ENCODE results near the gene MSX1. TPM values are rescaled to one million over a fixed set of nuclear protein-coding genes. Genes with fewer than 3 reads are reported as not detected.

The MSX1 gene
- total RNA-seq, 1 experiment from 2014 or later = 1.6 TPM

DNA sequence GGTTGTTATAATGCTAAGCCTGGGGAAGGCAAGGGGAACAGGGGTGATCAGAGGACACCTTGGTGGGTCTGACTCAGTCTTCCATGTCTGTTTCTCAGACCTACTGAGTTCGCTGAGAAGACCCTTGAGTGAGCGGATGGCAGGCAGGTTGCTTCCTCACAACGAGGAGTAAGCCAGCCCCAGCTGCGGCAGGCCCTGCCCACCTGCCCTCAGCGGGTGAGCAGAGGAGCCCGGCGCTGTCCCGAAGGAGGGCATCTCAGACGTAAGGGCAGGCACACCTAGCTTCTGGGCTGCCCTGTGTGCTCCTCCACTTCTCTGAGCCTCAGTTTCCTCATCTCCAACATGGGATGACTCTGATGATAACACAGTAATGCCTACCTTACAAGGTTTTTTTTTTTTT is 30.3 kb downstream of the MSX1 start:
- Mint-ChIP-seq H3K9me3 (ENCODE audit: low read depth, unreplicated experiment) (no peaks in the 10 kb centered on the region), H3K4me1 (ENCODE audit: low read depth, unreplicated experiment) (no peaks in the 10 kb centered on the region), H3K4me3 (ENCODE audit: low read depth, unreplicated experiment) (no peak overlapping the region), H3K36me3 (ENCODE audit: insufficient read depth, unreplicated experiment) (no peaks in the 10 kb centered on the region), H3K27ac (ENCODE audit: unreplicated experiment) (no peak overlapping the region), H3K27me3 (ENCODE audit: unreplicated experiment) (no peaks in the 10 kb centered on the region)
- BruUV-seq (replicated peaks) = no TSS peak
- TF ChIP-seq, protein P1, sequence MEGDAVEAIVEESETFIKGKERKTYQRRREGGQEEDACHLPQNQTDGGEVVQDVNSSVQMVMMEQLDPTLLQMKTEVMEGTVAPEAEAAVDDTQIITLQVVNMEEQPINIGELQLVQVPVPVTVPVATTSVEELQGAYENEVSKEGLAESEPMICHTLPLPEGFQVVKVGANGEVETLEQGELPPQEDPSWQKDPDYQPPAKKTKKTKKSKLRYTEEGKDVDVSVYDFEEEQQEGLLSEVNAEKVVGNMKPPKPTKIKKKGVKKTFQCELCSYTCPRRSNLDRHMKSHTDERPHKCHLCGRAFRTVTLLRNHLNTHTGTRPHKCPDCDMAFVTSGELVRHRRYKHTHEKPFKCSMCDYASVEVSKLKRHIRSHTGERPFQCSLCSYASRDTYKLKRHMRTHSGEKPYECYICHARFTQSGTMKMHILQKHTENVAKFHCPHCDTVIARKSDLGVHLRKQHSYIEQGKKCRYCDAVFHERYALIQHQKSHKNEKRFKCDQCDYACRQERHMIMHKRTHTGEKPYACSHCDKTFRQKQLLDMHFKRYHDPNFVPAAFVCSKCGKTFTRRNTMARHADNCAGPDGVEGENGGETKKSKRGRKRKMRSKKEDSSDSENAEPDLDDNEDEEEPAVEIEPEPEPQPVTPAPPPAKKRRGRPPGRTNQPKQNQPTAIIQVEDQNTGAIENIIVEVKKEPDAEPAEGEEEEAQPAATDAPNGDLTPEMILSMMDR (IDR thresholded peaks at IDR 0.05; ENCODE audit: unreplicated experiment) = no peak
- CTCF ChIA-PET = no interaction called here
- no peak for DNase-seq
- intact Hi-C loops (cut with micrococcal nuclease; ENCODE audit: unreplicated experiment) = no loop called here

DNA sequence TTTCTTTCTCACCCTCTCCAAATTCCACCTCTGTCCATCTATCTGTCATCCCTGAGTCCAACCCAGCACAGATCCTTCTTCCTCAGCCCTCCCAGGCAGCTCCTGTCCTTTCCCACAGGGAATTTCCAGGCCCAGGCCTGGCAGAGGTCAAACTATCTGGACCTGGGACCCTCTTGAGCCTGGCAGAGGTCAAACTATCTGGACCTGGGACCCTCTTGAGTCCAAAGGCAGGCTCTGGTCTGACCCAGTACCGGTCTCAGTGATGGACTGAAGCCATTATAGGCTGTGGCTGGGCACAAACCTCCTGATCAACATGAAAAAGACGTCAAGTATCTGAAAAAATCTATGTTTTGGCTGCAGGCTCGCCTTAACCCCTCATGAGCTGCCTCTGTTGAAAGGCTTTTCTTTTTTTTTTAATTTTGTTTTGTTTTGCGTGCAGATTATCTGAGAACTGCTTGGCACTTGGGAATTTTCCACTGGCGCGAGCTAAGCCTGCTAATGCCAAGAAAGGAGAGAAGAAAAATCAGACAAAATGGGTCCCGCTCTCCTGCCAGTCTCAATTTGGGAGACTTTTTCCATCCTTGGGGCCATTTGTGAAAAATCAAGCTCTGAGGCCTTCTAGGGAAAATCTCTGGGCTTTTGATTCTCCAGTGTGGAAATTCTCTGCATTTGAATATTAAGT is 31.2 kb downstream of the MSX1 start:
- no TSS peak for BruUV-seq (replicated peaks)
- H3K27me3 Mint-ChIP-seq (ENCODE audit: unreplicated experiment) = no peaks in the 10 kb centered on the region

DNA sequence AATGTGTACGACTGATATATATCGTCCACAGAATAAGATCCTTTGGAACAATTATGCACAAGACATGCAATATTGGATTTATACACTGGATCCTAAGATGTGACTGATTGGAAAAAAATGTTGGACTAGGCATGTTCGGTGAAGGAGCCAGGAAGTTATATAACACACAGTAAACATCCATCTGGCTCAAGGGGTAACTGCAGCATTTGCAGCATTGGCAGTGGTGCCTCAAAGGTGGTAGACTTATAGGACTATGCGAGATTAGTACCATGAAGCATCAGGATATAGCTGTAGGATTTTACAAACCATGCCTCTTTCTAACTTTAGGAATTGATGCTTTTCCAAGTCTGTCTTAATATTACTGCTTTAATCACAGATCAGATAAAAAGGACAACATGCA is 34.3 kb downstream of the MSX1 start:
- Mint-ChIP-seq H3K36me3 (ENCODE audit: insufficient read depth, unreplicated experiment) (no peaks in the 10 kb centered on the region), H3K9me3 (ENCODE audit: low read depth, unreplicated experiment) (peaks cover 3% of the 10 kb centered on the region), H3K27me3 (ENCODE audit: unreplicated experiment) (no peaks in the 10 kb centered on the region), H3K4me3 (ENCODE audit: low read depth, unreplicated experiment) (no peak overlapping the region), H3K4me1 (ENCODE audit: low read depth, unreplicated experiment) (no peaks in the 10 kb centered on the region), H3K27ac (ENCODE audit: unreplicated experiment) (no peak overlapping the region)
- TF ChIP-seq, protein P1 (IDR thresholded peaks at IDR 0.05; ENCODE audit: unreplicated experiment) = no peak
- CTCF ChIA-PET = no interaction called here
- no peak for DNase-seq
- intact Hi-C loops (cut with micrococcal nuclease; ENCODE audit: unreplicated experiment) = no loop called here
- no TSS peak for BruUV-seq (replicated peaks)

More for the DNA sequence above, 31.2 kb downstream of the MSX1 start:
- DNase-seq = no peak
- intact Hi-C loops (cut with micrococcal nuclease; ENCODE audit: unreplicated experiment) = no loop called here
- Mint-ChIP-seq H3K36me3 (ENCODE audit: insufficient read depth, unreplicated experiment) (no peaks in the 10 kb centered on the region), H3K4me1 (ENCODE audit: low read depth, unreplicated experiment) (no peaks in the 10 kb centered on the region), H3K4me3 (ENCODE audit: low read depth, unreplicated experiment) (no peak overlapping the region), H3K9me3 (ENCODE audit: low read depth, unreplicated experiment) (no peaks in the 10 kb centered on the region), H3K27ac (ENCODE audit: unreplicated experiment) (no peak overlapping the region)
- CTCF ChIA-PET = no interaction called here
- TF ChIP-seq, protein P1 (IDR thresholded peaks at IDR 0.05; ENCODE audit: unreplicated experiment) = no peak

DNA sequence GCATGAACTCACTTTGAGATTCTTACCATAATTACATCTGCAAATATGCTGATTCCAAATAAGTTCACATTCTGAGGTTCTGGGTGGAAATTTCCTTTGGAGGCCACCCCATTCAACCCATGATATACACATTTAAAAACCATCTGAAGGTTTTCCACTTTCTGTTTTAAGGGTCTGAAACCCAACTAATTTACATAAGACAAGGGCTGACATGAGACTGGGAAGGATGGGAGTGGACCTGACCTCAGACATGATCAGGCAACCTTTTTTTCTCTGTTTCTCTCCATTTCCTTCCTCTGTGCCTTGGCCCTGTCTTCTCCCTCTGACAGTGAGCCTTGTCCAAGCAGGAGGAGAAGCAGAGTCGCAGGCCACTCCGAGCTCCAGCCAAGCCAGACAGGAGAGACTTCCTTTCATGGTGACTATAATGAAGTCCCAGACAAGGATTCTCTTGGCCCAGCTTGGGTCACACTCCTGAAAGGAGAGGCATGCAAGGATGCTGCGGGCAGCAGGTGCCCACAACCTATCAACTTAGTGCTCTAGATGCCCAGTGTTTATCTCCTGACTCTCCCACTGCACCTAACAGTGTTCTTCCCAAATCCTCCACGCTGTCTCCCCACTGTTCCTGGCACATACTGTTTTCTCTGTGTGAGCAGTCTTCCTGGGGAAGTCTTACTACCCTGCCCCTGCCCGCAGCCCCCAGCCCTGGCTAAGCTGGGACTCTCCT is 39.9 kb downstream of the MSX1 start:
- H3K4me1 Mint-ChIP-seq (ENCODE audit: low read depth, unreplicated experiment) = no peaks in the 10 kb centered on the region
- intact Hi-C loops (cut with micrococcal nuclease; ENCODE audit: unreplicated experiment) = no loop called here
- no peaks in the 10 kb centered on the region for H3K27me3 Mint-ChIP-seq (ENCODE audit: unreplicated experiment)
- CTCF ChIA-PET = no interaction called here
- H3K4me3 Mint-ChIP-seq (ENCODE audit: low read depth, unreplicated experiment) = no peak overlapping the region
- H3K9me3 Mint-ChIP-seq (ENCODE audit: low read depth, unreplicated experiment) = peaks cover 7% of the 10 kb centered on the region
- peaks cover 4% of the 10 kb centered on the region for H3K36me3 Mint-ChIP-seq (ENCODE audit: insufficient read depth, unreplicated experiment)
- BruUV-seq (replicated peaks) = no TSS peak
- TF ChIP-seq, protein P1 (IDR thresholded peaks at IDR 0.05; ENCODE audit: unreplicated experiment) = no peak
- no peak overlapping the region for H3K27ac Mint-ChIP-seq (ENCODE audit: unreplicated experiment)
- DNase-seq = no peak
